Inferior parietal cortex (tissue), 1 donor: ENCODE results near the gene LCP2.

ENCODE experiments used
- DNase-seq: peaks from one replicate; pipeline ENCODE4 v3.0.0-alpha.2; 2016; ENCODE audit errors: extremely low spot score

LCP2 gene

GRCh38 chr5:170216257-170216864 lies 81.2 kb downstream of the LCP2 start:
- peak; percentile 57 for DNase-seq

GRCh38 chr5:170211575-170212334 lies 85.8 kb downstream of the LCP2 start:
- DNase-seq, result no peak

- DNase-seq, result no peak
These were observed 90.6 kb downstream of the LCP2 start for GRCh38 chr5:170206958-170207357.

GRCh38 chr5:170206216-170206615 lies 91.4 kb downstream of the LCP2 start:
- no peak for DNase-seq

GRCh38 chr5:170204202-170204601 lies 93.4 kb downstream of the LCP2 start:
- no peak for DNase-seq

GRCh38 chr5:170202117-170202516 lies 95.5 kb downstream of the LCP2 start:
- no peak for DNase-seq

GRCh38 chr5:170201311-170201710 lies 96.3 kb downstream of the LCP2 start:
- DNase-seq, result no peak

- DNase-seq, result no peak
These were observed 96.7 kb downstream of the LCP2 start for GRCh38 chr5:170200876-170201275.
